HG03378 (cell line): ENCODE results near the gene NBPF3.
"Not testable (repeated sequence)": the region's sequence is repeated elsewhere in the genome, so short reads cannot be mapped to it uniquely, and the experiment has no call there.

Source experiments
- ATAC-seq: cut with Tn5 transposase; IDR thresholded peaks from one replicate; pipeline ENCODE4 v1.9.1; 2021; ENCODE audit warnings: mild to moderate bottlenecking, moderate library complexity; ENCODE audit not compliant: unreplicated experiment

The NBPF3 gene

GRCh38 chr1:21438646-21439312 is 1.2 kb upstream of the NBPF3 start:
- not testable (repeated sequence) for ATAC-seq

- ATAC-seq: no peak
Observed at GRCh38 chr1:21439345-21439720, 604 bp upstream of the NBPF3 start.

GRCh38 chr1:21440630-21441125 is 741 bp downstream of the NBPF3 start:
- ATAC-seq: not testable (repeated sequence)

GRCh38 chr1:21446647-21447046 is 6.7 kb downstream of the NBPF3 start:
- ATAC-seq: not testable (repeated sequence)

- ATAC-seq: no peak
Observed at GRCh38 chr1:21447311-21447710, 7.4 kb downstream of the NBPF3 start.

GRCh38 chr1:21449906-21450305 is 10.0 kb downstream of the NBPF3 start:
- no peak for ATAC-seq

- ATAC-seq: no peak
Observed at GRCh38 chr1:21451212-21451611, 11.3 kb downstream of the NBPF3 start.

- ATAC-seq: no peak
Observed at GRCh38 chr1:21451981-21452411, 12.1 kb downstream of the NBPF3 start.

- not testable (repeated sequence) for ATAC-seq
Observed at GRCh38 chr1:21453964-21454614, 14.2 kb downstream of the NBPF3 start.

- not testable (repeated sequence) for ATAC-seq
Observed at GRCh38 chr1:21454904-21455303, 15.0 kb downstream of the NBPF3 start.

- ATAC-seq: no peak
Observed at GRCh38 chr1:21457654-21458053, 17.7 kb downstream of the NBPF3 start.

- ATAC-seq: not testable (repeated sequence)
Observed at GRCh38 chr1:21465127-21465526, 25.2 kb downstream of the NBPF3 start.

- not testable (repeated sequence) for ATAC-seq
Observed at GRCh38 chr1:21467946-21468345, 28.0 kb downstream of the NBPF3 start.

GRCh38 chr1:21468599-21468998 is 28.7 kb downstream of the NBPF3 start:
- ATAC-seq: no peak

- no peak for ATAC-seq
Observed at GRCh38 chr1:21469581-21469980, 29.6 kb downstream of the NBPF3 start.

GRCh38 chr1:21472861-21473260 is 32.9 kb downstream of the NBPF3 start:
- ATAC-seq: no peak

- no peak for ATAC-seq
Observed at GRCh38 chr1:21478356-21478755, 38.4 kb downstream of the NBPF3 start.

- ATAC-seq: not testable (repeated sequence)
Observed at GRCh38 chr1:21483881-21484280, 43.9 kb downstream of the NBPF3 start.

- no peak for ATAC-seq
Observed at GRCh38 chr1:21489146-21489545, 49.2 kb downstream of the NBPF3 start.

- ATAC-seq: no peak
Observed at GRCh38 chr1:21490774-21491487, 51.0 kb downstream of the NBPF3 start.

GRCh38 chr1:21491488-21492355 is 51.8 kb downstream of the NBPF3 start:
- ATAC-seq: no peak
